Erythroblast (primary cell): ENCODE results near the gene RAVER2.

ENCODE experiments used
- GATA1 ChIP-seq: IDR thresholded peaks from 2 replicates; pipeline ENCODE4 v1.6.1; 2011; ENCODE audit warnings: low read depth, mild to moderate bottlenecking, control low read depth, low read length, moderate library complexity
- POLR2A ChIP-seq: IDR thresholded peaks from 2 replicates; pipeline ENCODE4 v1.6.1; 2011; ENCODE audit warnings: mild to moderate bottlenecking, low read length

GRCh38 chr1:64748222-64748621 lies 3.3 kb downstream of the RAVER2 start:
- no peak for TF ChIP-seq POLR2A
- no peak for TF ChIP-seq GATA1
